ENCODE data around the gene CYP19A1.

Gene CYP19A1

DNA sequence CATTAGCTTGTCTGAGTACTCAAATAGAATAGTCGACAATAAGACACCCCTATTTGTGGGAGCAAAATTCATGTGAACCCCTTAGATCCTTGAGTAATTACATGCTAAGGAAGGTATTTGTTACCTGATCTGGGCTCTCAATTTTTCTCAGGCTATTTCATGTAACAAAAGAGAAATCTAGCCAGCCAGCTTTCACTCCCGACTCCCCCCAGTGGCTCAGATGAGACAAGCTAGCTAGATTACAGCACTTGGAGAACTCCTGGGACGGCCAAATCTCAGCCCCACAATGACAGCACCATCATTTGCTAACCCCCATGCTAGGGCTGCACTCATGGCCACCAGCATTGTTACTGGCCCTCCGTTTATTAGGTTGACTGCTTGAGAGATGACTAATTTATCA, 44.4 kb upstream of the CYP19A1 start (continued):
- TF ChIP-seq AEBP2 (tag by site-specific recombination; IDR thresholded peaks at IDR 0.05; ENCODE audit: borderline replicate concordance): no peak
- TF ChIP-seq ZNF169 (tag by site-specific recombination; IDR thresholded peaks at IDR 0.05): no peak
- TF ChIP-seq ZNF558 (tag by site-specific recombination; IDR thresholded peaks at IDR 0.05): no peak
- TF ChIP-seq PRDM1 (tag by site-specific recombination; IDR thresholded peaks at IDR 0.05): peak; percentile 41; the same call in 1 of the 2 replicates

GRCh38 chr15:51380999-51381806, 42.8 kb upstream of the CYP19A1 start:
- no peak for TF ChIP-seq ZNF138 (tag by site-specific recombination; IDR thresholded peaks at IDR 0.05; ENCODE audit: borderline replicate concordance)
- 0 out of 2 replicates have a peak, but pooled peaks have one; percentile 26 for TF ChIP-seq ZNF843 (tag by site-specific recombination; IDR thresholded peaks at IDR 0.05)
- TF ChIP-seq ZBTB17 (tag by site-specific recombination; IDR thresholded peaks at IDR 0.05): peak; percentile 19; the same call in 1 of the 2 replicates
- no peak for TF ChIP-seq GLI2 (tag by site-specific recombination; IDR thresholded peaks at IDR 0.05; ENCODE audit: borderline replicate concordance, low read depth)
- 0 out of 2 replicates have a peak, but pooled peaks have one; percentile 20 for TF ChIP-seq ZNF660 (tag by site-specific recombination; IDR thresholded peaks at IDR 0.05)
- TF ChIP-seq, protein P1, sequence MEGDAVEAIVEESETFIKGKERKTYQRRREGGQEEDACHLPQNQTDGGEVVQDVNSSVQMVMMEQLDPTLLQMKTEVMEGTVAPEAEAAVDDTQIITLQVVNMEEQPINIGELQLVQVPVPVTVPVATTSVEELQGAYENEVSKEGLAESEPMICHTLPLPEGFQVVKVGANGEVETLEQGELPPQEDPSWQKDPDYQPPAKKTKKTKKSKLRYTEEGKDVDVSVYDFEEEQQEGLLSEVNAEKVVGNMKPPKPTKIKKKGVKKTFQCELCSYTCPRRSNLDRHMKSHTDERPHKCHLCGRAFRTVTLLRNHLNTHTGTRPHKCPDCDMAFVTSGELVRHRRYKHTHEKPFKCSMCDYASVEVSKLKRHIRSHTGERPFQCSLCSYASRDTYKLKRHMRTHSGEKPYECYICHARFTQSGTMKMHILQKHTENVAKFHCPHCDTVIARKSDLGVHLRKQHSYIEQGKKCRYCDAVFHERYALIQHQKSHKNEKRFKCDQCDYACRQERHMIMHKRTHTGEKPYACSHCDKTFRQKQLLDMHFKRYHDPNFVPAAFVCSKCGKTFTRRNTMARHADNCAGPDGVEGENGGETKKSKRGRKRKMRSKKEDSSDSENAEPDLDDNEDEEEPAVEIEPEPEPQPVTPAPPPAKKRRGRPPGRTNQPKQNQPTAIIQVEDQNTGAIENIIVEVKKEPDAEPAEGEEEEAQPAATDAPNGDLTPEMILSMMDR (tag by site-specific recombination; IDR thresholded peaks at IDR 0.05): peak; percentile 92
- peak; percentile 89 for TF ChIP-seq ZNF654 (tag by site-specific recombination; IDR thresholded peaks at IDR 0.05; ENCODE audit: low read depth)
- TF ChIP-seq ZNF426 (tag by site-specific recombination; IDR thresholded peaks at IDR 0.05): no peak
- TF ChIP-seq KLF7 (tag by site-specific recombination; IDR thresholded peaks at IDR 0.05; ENCODE audit: borderline replicate concordance): no peak
- peak; percentile 39; the same call in 1 of the 2 replicates for TF ChIP-seq ZSCAN30 (tag by site-specific recombination; IDR thresholded peaks at IDR 0.05)
- no peak for TF ChIP-seq ZBTB7A (tag by site-specific recombination; IDR thresholded peaks at IDR 0.05; ENCODE audit: low read depth)
- peak; percentile 89 for TF ChIP-seq MEIS1 (CRISPR knock-in tag; IDR thresholded peaks at IDR 0.05; ENCODE audit: borderline replicate concordance)

GRCh38 chr15:51379390-51379789, 41.0 kb upstream of the CYP19A1 start:
- TF ChIP-seq ZNF510 (tag by site-specific recombination; IDR thresholded peaks at IDR 0.05; ENCODE audit: insufficient replicate concordance) (no peak), SP7 (tag by site-specific recombination; IDR thresholded peaks at IDR 0.05) (no peak), ZNF560 (tag by site-specific recombination; IDR thresholded peaks at IDR 0.05; ENCODE audit: borderline replicate concordance) (no peak), KLF16 (tag by site-specific recombination; IDR thresholded peaks at IDR 0.05) (no peak), IKZF3 (tag by site-specific recombination; IDR thresholded peaks at IDR 0.05) (no peak), ZNF184 (tag by site-specific recombination; IDR thresholded peaks at IDR 0.05) (no peak), ZNF48 (tag by site-specific recombination; IDR thresholded peaks at IDR 0.05) (no peak), MZF1 (tag by site-specific recombination; IDR thresholded peaks at IDR 0.05; ENCODE audit: borderline replicate concordance) (no peak), ZNF677 (tag by site-specific recombination; IDR thresholded peaks at IDR 0.05) (no peak), ZNF623 (tag by site-specific recombination; IDR thresholded peaks at IDR 0.05) (no peak)
- TF ChIP-seq, protein P2, sequence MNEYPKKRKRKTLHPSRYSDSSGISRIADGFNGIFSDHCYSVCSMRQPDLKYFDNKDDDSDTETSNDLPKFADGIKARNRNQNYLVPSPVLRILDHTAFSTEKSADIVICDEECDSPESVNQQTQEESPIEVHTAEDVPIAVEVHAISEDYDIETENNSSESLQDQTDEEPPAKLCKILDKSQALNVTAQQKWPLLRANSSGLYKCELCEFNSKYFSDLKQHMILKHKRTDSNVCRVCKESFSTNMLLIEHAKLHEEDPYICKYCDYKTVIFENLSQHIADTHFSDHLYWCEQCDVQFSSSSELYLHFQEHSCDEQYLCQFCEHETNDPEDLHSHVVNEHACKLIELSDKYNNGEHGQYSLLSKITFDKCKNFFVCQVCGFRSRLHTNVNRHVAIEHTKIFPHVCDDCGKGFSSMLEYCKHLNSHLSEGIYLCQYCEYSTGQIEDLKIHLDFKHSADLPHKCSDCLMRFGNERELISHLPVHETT (tag by site-specific recombination; IDR thresholded peaks at IDR 0.05): no peak
- Histone ChIP-seq H3K27ac (ENCODE audit: extremely low read depth, low read depth, low read length) (no peak overlapping the region), H3K4me3 (ENCODE audit: low read depth, low read length) (no peak overlapping the region), H3K36me3 (ENCODE audit: control insufficient read depth in 2 of 2, insufficient read depth in 1 of 2, low read length in 2 of 2) (no peaks in the 10 kb centered on the region), H3K9me3 (ENCODE audit: control insufficient read depth, insufficient read depth, low read depth, low read length) (no peaks in the 10 kb centered on the region), H3K4me1 (ENCODE audit: control insufficient read depth, insufficient read depth, low read length) (no peaks in the 10 kb centered on the region)
- ChIA-PET POLR2A (no interaction called here), CTCF (interaction anchor here (1.7 to 4.4 kb wide), 3 partner anchors 10 to 98 kb away, joined by 5 to 72 read pairs (median 6); no protein-coding TSS in a partner anchor)

More at GRCh38 chr15:51380999-51381806, 42.8 kb upstream of the CYP19A1 start:
- Histone ChIP-seq H3K36me3 (ENCODE audit: control insufficient read depth in 2 of 2, insufficient read depth in 1 of 2, low read length in 2 of 2) (no peaks in the 10 kb centered on the region), H3K9me3 (ENCODE audit: control insufficient read depth, insufficient read depth, low read depth, low read length) (no peaks in the 10 kb centered on the region), H3K4me1 (ENCODE audit: control insufficient read depth, insufficient read depth, low read length) (no peaks in the 10 kb centered on the region), H3K27ac (ENCODE audit: extremely low read depth, low read depth, low read length) (no peak overlapping the region), H3K4me3 (ENCODE audit: low read depth, low read length) (no peak overlapping the region)
- ChIA-PET POLR2A (no interaction called here), CTCF (interaction anchor here (0.6 to 4.4 kb wide), 22 partner anchors 10 to 1334 kb away, joined by 3 to 72 read pairs (median 5); no protein-coding TSS in a partner anchor)
